H9 (cell line): ENCODE data around the gene RBMS3. TPM values are rescaled to one million over a fixed set of nuclear protein-coding genes. Genes with fewer than 3 reads are reported as not detected.

ENCODE experiments used
- DNase-seq: peaks from one replicate; pipeline ENCODE4 v3.0.0-alpha.2; 2017
- H2AFZ ChIP-seq: one replicate; pipeline ENCODE4 v1.6.1; 2013; ENCODE audit warnings: mild to moderate bottlenecking, low read length, control low read depth, moderate library complexity
- H2AK5ac ChIP-seq: 2 replicates; pipeline ENCODE4 v1.6.1; 2013; ENCODE audit warnings: low read length, control low read depth, mixed read lengths; ENCODE audit not compliant: insufficient read length
- H2BK120ac ChIP-seq: one replicate; pipeline ENCODE4 v1.6.1; 2013; ENCODE audit warnings: low read depth, mild to moderate bottlenecking, low read length, control low read depth, inconsistent platforms; ENCODE audit not compliant: poor library complexity, severe bottlenecking
- H2BK12ac ChIP-seq: 2 replicates; pipeline ENCODE4 v1.6.1; 2013; ENCODE audit warnings: low read length, control low read depth, mixed read lengths, low read depth; ENCODE audit not compliant: insufficient read length
- H2BK15ac ChIP-seq: 2 replicates; pipeline ENCODE4 v1.6.1; 2013; ENCODE audit warnings: low read depth, low read length, control low read depth
- H2BK20ac ChIP-seq: one replicate; pipeline ENCODE4 v1.6.1; 2013; ENCODE audit warnings: low read depth, mild to moderate bottlenecking, low read length, control low read depth, inconsistent platforms; ENCODE audit not compliant: poor library complexity, severe bottlenecking
- H2BK5ac ChIP-seq: 2 replicates; pipeline ENCODE4 v1.6.1; 2013; ENCODE audit warnings: low read length, control low read depth, mixed read lengths; ENCODE audit not compliant: insufficient read length
- H3K14ac ChIP-seq: 2 replicates; pipeline ENCODE4 v1.6.1; 2013; ENCODE audit warnings: low read length, control low read depth; ENCODE audit not compliant: insufficient read depth
- H3K18ac ChIP-seq: 2 replicates; pipeline ENCODE4 v1.6.1; 2013; ENCODE audit warnings: low read depth, mild to moderate bottlenecking, mixed read lengths, low read length, control low read depth; ENCODE audit not compliant: insufficient read length
- H3K23ac ChIP-seq: 2 replicates; pipeline ENCODE4 v1.6.1; 2013; ENCODE audit warnings: low read length, control low read depth, mixed read lengths, low read depth; ENCODE audit not compliant: insufficient read length
- H3K23me2 ChIP-seq: 2 replicates; pipeline ENCODE4 v1.6.1; 2013; ENCODE audit warnings: low read depth, mild to moderate bottlenecking, mixed read lengths, low read length, control low read depth; ENCODE audit not compliant: insufficient read length, poor library complexity, severe bottlenecking
- H3K27ac ChIP-seq: 2 replicates; pipeline ENCODE4 v1.5.1; 2013; ENCODE audit warnings: low read length, control low read depth, mixed read lengths, low read depth; ENCODE audit not compliant: insufficient read length
- H3K27me3 ChIP-seq: 2 replicates; pipeline ENCODE4 v1.6.1; 2013; ENCODE audit warnings: low read length, control low read depth, inconsistent platforms; ENCODE audit not compliant: insufficient read depth
- H3K4ac ChIP-seq: 2 replicates; pipeline ENCODE4 v1.6.1; 2013; ENCODE audit warnings: low read depth, mild to moderate bottlenecking, control low read depth, inconsistent platforms, low read length, moderate library complexity
- H3K4me1 ChIP-seq: 2 replicates; pipeline ENCODE4 v1.6.1; 2013; ENCODE audit warnings: low read length, control low read depth, inconsistent platforms; ENCODE audit not compliant: insufficient read depth
- H3K4me2 ChIP-seq: 2 replicates; pipeline ENCODE4 v1.6.1; 2013; ENCODE audit warnings: low read length, control low read depth, mixed read lengths; ENCODE audit not compliant: insufficient read length, insufficient read depth
- H3K56ac ChIP-seq: 2 replicates; pipeline ENCODE4 v1.6.1; 2013; ENCODE audit warnings: low read depth, mild to moderate bottlenecking, mixed read lengths, low read length, control low read depth; ENCODE audit not compliant: insufficient read length
- H3K79me1 ChIP-seq: 2 replicates; pipeline ENCODE4 v1.6.1; 2013; ENCODE audit warnings: low read depth, mild to moderate bottlenecking, moderate library complexity, low read length, control low read depth, inconsistent platforms; ENCODE audit not compliant: insufficient read depth, poor library complexity, severe bottlenecking
- H3K79me2 ChIP-seq: 2 replicates; pipeline ENCODE4 v1.6.1; 2013; ENCODE audit warnings: low read length, control low read depth, inconsistent platforms; ENCODE audit not compliant: insufficient read depth
- H3K9ac ChIP-seq: 2 replicates; pipeline ENCODE4 v1.6.1; 2013; ENCODE audit warnings: low read length, control low read depth, mixed read lengths; ENCODE audit not compliant: insufficient read length; ENCODE audit errors: extremely low read depth
- H3K9me3 ChIP-seq: one replicate; pipeline ENCODE4 v1.6.1; 2013; ENCODE audit warnings: low read depth, low read length, inconsistent platforms; ENCODE audit not compliant: control insufficient read depth
- H3T11ph ChIP-seq: one replicate; pipeline ENCODE4 v1.6.1; 2013; ENCODE audit warnings: mild to moderate bottlenecking, low read length, control low read depth, inconsistent platforms
- H4K20me1 ChIP-seq: one replicate; pipeline ENCODE4 v1.6.1; 2013; ENCODE audit not compliant: control insufficient read depth, insufficient read length, insufficient read depth
- H4K5ac ChIP-seq: 2 replicates; pipeline ENCODE4 v1.6.1; 2013; ENCODE audit warnings: low read depth, mild to moderate bottlenecking, mixed read lengths, low read length, control low read depth; ENCODE audit not compliant: insufficient read length
- H4K8ac ChIP-seq: replicated peaks from 2 replicates; pipeline ENCODE4 v1.6.1; 2013; ENCODE audit warnings: low read length, control low read depth, mixed read lengths, low read depth; ENCODE audit not compliant: insufficient read length
- H4K91ac ChIP-seq: 2 replicates; pipeline ENCODE4 v1.6.1; 2013; ENCODE audit warnings: low read depth, mild to moderate bottlenecking, moderate library complexity, mixed read lengths, low read length, control low read depth; ENCODE audit not compliant: insufficient read length
- H3K27ac Mint-ChIP-seq, 3 experiments: 2 replicates in 2 of 3; 3 replicates in 1 of 3; pipeline ENCODE4 v1.8.0; 2020 to 2021; ENCODE audit warnings: mixed read lengths in 3 of 3, mild to moderate bottlenecking in 1 of 3, moderate library complexity in 1 of 3
- H3K27me3 Mint-ChIP-seq: 2 replicates; pipeline ENCODE4 v1.8.0; 2021; ENCODE audit warnings: low read depth, mild to moderate bottlenecking, moderate library complexity, mixed read lengths
- H3K36me3 Mint-ChIP-seq, 3 experiments: 2 replicates in 2 of 3; 3 replicates in 1 of 3; pipeline ENCODE4 v1.8.0; 2020 to 2021; ENCODE audit warnings: low read depth in 3 of 3, mixed read lengths in 3 of 3; ENCODE audit not compliant: insufficient read depth in 1 of 3
- H3K4me1 Mint-ChIP-seq, 2 experiments: 2 replicates each; pipeline ENCODE4 v1.8.0; 2020; ENCODE audit warnings: mixed read lengths in 2 of 2
- H3K4me3 Mint-ChIP-seq, 2 experiments: 2 replicates in 1 of 2; 3 replicates in 1 of 2; pipeline ENCODE4 v1.8.0; 2020 to 2021; ENCODE audit warnings: mild to moderate bottlenecking in 2 of 2, mixed read lengths in 2 of 2, moderate library complexity in 1 of 2
- H3K9me3 Mint-ChIP-seq, 2 experiments: 2 replicates in 1 of 2; 3 replicates in 1 of 2; pipeline ENCODE4 v1.8.0; 2020; ENCODE audit warnings: mild to moderate bottlenecking in 2 of 2, mixed read lengths in 2 of 2, moderate library complexity in 1 of 2
- WGBS: extraction: QIAGEN DNeasy Blood & Tissue Kit; methylation state at CpG from one replicate; pipeline ENCODE4 v1.1.7; 2013; ENCODE audit warnings: missing lambda C conversion rate, low lambda C conversion rate, mixed read lengths; ENCODE audit not compliant: insufficient read length; ENCODE audit errors: extremely low coverage; 5-methylcytosine and 5-hydroxymethylcytosine counted together
- total RNA-seq: library from RNA; stranded (reverse); gene quantifications from 2 replicates; pipeline ENCODE4 v1.2.1, GENCODE V29; 2021
- TF ChIP-seq, protein P1 (sequence below): fragments of 200-600 bp; sonication (generic); conservative IDR thresholded peaks from 3 replicates; pipeline ENCODE4 v1.8.0; 2021; ENCODE audit warnings: antibody characterized with exemption, mild to moderate bottlenecking

Gene RBMS3
- total RNA-seq, 1 experiment from 2014 or later = 8.1 TPM

DNA sequence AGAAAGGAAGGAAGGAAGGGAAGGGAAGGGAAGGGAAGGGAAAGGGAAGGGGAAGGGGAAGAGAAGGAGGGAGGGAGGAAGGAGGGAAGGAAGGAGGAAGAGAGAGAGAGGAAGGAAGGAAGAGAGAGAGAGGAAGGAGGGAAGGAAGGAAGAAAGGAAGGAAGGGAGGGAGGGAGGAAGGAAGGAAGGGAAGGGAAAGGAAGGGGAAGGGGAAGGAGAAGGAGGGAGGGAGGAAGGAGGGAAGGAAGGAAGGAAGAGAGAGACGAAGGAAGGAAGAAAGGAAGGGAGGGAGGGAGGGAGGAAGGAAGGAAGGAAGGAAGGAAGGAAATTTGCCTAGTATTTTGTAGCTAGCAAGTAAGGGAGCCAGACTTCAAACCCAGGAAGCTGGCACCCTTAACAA, 583.9 kb downstream of the RBMS3 start:
- Histone ChIP-seq H3K23ac (no peak overlapping the region), H3K4me1 (no peaks in the 10 kb centered on the region), H4K5ac (no peak overlapping the region), H3K79me1 (no peaks in the 10 kb centered on the region), H2BK12ac (no peak overlapping the region), H4K20me1 (no peaks in the 10 kb centered on the region), H3K27ac (no peak overlapping the region), H3K9ac (no peak overlapping the region), H3K23me2 (no peaks in the 10 kb centered on the region), H3K79me2 (no peaks in the 10 kb centered on the region), H2BK20ac (no peak overlapping the region), H3T11ph (no peak overlapping the region), H3K14ac (no peak overlapping the region), H2AFZ (no peak overlapping the region), H4K91ac (no peak overlapping the region), H2BK5ac (no peak overlapping the region), H3K4ac (no peak overlapping the region), H3K9me3 (no peaks in the 10 kb centered on the region), H3K27me3 (no peaks in the 10 kb centered on the region), H2BK15ac (no peak overlapping the region), H2BK120ac (no peak overlapping the region), H2AK5ac (no peak overlapping the region), H3K4me2 (no peak overlapping the region), H3K18ac (no peak overlapping the region), H3K56ac (no peak overlapping the region), H4K8ac (no peak overlapping the region)
- H3K4me3 Mint-ChIP-seq = no peak overlapping the region
- H3K4me1 Mint-ChIP-seq = peaks cover 11 to 12% of the 10 kb centered on the region in 2 experiments
- TF ChIP-seq, protein P1, sequence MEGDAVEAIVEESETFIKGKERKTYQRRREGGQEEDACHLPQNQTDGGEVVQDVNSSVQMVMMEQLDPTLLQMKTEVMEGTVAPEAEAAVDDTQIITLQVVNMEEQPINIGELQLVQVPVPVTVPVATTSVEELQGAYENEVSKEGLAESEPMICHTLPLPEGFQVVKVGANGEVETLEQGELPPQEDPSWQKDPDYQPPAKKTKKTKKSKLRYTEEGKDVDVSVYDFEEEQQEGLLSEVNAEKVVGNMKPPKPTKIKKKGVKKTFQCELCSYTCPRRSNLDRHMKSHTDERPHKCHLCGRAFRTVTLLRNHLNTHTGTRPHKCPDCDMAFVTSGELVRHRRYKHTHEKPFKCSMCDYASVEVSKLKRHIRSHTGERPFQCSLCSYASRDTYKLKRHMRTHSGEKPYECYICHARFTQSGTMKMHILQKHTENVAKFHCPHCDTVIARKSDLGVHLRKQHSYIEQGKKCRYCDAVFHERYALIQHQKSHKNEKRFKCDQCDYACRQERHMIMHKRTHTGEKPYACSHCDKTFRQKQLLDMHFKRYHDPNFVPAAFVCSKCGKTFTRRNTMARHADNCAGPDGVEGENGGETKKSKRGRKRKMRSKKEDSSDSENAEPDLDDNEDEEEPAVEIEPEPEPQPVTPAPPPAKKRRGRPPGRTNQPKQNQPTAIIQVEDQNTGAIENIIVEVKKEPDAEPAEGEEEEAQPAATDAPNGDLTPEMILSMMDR = no peak
- WGBS = no CpG with 5 or more reads among the region's 1 CpG
- no peak overlapping the region for H3K27ac Mint-ChIP-seq
- no peaks in the 10 kb centered on the region; a peak in 1 of 5 replicates for H3K9me3 Mint-ChIP-seq
- H3K27me3 Mint-ChIP-seq = no peaks in the 10 kb centered on the region
- no peak for DNase-seq
- H3K36me3 Mint-ChIP-seq = 0 out of 7 replicates have a peak, but pooled peaks cover 0 to 3% (median 0%) of the 10 kb centered on the region in 3 experiments
